ACHN (cell line): ENCODE results near the gene ST8SIA5.

Experiments
- DNase-seq: peaks from one replicate; pipeline ENCODE4 v3.0.0-alpha.2; 2015
- in situ Hi-C: cut with HindIII; loops from 2 replicates; pipeline ENCODE4 v1.10.0; 2017; ENCODE audit warnings: low sequenced_read_pairs, low pct_ligation_motif_present, low pct_unique_long_range_greater_than_20kb

ST8SIA5 gene

DNA sequence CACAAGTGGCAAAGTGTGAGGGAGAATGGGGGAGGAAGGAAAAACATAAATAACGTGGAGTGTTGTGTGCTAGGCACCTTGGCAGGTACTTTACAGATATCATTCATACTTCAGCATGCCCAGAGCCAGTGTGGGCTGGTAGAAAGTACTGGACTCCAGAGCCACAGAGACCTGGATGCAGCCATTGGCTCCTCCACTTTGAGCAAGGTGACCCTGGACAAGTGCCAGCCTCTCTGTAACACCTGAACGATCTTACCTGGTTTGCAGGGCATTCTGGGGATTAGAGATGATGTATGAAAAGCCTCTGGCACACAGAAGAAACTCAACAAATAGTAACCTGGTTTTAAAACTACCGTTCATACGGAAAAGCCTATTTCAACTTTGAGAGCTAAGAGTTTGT, 106.2 kb downstream of the ST8SIA5 start:
- DNase-seq, result no peak
- in situ Hi-C loops, result no loop called here

GRCh38 chr18:46649071-46649862, 107.6 kb downstream of the ST8SIA5 start:
- DNase-seq, result no peak
- in situ Hi-C loops, result no loop called here

- in situ Hi-C loops, result no loop called here
Observed at GRCh38 chr18:46646468-46646867, 110.4 kb downstream of the ST8SIA5 start.

DNA sequence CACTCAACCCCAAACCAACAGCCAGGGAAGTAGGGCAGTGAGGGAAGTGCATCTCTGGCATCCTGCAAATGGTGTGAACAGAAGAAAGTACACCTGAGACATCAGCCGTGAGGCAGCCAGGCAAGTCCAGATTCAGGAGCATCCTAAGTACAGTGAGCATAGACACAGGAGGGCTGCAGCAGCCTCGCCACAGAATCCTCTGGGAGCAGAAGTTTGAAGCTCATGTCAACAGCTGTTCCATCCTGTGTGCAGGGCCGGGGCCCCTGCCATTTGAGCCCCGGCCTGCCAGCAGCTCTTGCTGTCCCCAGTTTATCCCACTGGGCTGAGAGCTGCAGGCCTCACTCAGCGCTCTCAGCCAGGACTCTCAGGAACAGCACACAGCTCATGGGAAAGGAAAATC, 114.3 kb downstream of the ST8SIA5 start:
- in situ Hi-C loops, result no loop called here
- DNase-seq, result no peak

More at GRCh38 chr18:46646468-46646867, 110.4 kb downstream of the ST8SIA5 start:
- DNase-seq, result no peak

DNA sequence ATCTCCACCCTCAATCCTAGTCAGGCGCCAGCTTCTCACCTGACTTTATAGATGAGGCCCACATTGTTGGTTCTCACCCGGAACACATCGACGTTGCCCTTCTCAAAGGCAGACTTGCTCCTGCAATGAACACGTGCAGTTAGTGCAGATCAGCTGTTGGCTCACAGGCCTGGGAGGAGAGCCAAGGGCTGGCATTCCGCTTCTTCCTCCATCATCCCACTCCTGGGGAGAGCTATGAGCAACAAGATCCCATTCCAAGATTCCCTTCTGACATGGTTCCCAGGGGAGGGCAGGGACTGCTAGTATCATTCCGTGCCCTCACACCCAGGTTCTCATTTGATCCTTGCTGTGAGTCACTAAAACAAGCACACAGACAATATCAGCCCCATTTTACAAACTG, 114.9 kb downstream of the ST8SIA5 start:
- DNase-seq, result no peak
- in situ Hi-C loops, result no loop called here

GRCh38 chr18:46639386-46639785, 117.5 kb downstream of the ST8SIA5 start:
- in situ Hi-C loops, result no loop called here
- DNase-seq, result no peak

GRCh38 chr18:46636040-46636630, 120.7 kb downstream of the ST8SIA5 start:
- DNase-seq, result no peak
- in situ Hi-C loops, result no loop called here

DNA sequence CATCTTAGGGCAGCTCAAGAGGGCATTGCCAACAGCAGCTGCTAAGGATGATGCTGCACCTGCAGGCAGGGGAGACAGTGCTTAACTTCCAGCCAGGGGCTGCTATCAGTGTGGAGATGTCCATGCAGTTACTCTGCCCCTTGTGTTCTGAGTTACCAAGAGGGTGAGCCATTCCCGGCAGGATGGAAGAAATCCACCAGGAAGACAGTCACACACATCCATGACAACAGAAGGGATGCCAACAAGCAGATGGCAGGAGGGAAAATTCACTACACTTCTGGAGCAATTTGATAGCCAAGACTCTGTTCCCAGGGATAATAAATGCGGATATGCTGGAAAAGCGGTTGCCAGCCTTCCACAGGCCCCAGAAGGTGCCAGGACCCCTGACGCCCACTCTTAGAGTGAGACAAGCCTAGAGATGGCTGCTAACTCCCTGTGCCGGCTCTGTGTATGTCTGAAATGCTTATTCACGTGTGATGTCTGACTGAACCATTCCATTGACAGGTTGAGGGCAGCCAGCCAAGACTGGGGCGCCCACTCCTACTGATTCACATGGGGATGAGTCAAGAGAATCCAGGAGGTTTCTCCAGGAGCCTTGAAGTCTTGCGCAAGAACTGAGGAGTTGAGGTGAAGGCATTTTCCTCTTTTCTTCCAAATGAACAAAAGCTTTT, 124.3 kb downstream of the ST8SIA5 start:
- peak; percentile 71 for DNase-seq
- in situ Hi-C loops, result no loop called here

GRCh38 chr18:46630991-46631390, 125.9 kb downstream of the ST8SIA5 start:
- in situ Hi-C loops, result no loop called here

GRCh38 chr18:46630160-46630559, 126.7 kb downstream of the ST8SIA5 start:
- in situ Hi-C loops, result no loop called here
- DNase-seq, result no peak

More at GRCh38 chr18:46630991-46631390, 125.9 kb downstream of the ST8SIA5 start:
- no peak for DNase-seq

GRCh38 chr18:46629361-46629760, 127.5 kb downstream of the ST8SIA5 start:
- DNase-seq, result no peak
- in situ Hi-C loops, result no loop called here

DNA sequence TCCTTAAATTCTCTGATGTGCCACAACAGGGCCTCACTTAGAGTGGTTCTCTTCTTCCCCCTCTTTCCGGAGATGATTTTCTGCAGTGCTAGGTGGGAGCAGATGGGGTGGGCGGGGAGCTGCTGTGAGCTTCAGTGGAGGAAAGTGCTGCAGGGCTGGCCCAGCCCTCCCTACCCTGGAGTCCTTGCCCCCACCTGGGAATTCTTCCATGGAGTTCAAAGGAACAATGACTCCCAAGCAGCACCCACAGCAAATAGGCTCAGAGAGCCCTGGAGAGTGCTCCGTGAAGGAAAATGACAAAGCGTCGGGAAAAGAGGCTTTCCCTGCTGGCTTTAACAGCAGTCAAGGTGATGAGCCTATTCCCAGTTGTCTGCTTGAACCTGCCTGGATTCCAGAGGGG, 128.6 kb downstream of the ST8SIA5 start:
- DNase-seq, result no peak
- in situ Hi-C loops, result no loop called here

GRCh38 chr18:46627136-46627535, 129.7 kb downstream of the ST8SIA5 start:
- no peak for DNase-seq
- in situ Hi-C loops, result no loop called here

DNA sequence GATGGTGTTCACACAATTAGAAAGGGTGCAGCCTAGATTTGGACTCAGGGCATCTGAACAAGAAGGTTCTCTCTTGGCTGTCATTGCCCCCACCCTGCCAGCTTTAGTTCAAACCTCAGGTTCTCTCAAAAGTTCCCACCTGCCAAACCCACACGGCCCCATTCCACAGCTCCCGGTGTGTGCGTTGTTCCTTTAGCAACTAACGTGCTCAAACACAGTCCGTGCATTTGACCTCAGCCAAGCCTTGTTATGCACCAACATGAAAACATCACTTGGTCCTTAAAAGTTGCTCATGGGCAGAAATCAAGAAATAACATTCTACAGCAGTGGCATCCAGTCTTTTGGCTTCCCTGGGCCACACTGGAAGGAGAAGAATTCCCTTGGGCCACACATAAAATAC, 131.8 kb downstream of the ST8SIA5 start:
- DNase-seq, result no peak
- in situ Hi-C loops, result no loop called here

GRCh38 chr18:46624127-46624526, 132.7 kb downstream of the ST8SIA5 start:
- in situ Hi-C loops, result no loop called here
- DNase-seq, result no peak

GRCh38 chr18:46623541-46623940, 133.3 kb downstream of the ST8SIA5 start:
- DNase-seq, result no peak
- in situ Hi-C loops, result no loop called here

DNA sequence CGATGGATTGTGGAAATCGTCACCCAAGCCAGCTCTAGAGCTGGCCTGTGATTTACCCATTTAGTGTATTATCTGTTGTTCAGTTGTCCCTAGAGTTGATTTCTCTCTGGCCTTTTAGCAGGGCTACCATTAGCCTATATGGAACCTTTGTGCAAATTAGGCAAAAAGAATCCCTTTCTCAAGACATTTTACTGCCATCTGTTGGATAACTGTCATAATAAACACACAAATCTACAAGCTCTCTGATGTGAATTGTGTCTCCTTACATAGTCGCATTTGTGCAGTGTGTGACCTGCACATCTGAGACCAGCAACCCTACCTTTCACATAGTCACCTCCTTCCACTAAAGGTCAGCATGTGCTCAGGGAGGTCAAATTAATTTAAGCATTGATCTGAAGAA, 133.9 kb downstream of the ST8SIA5 start:
- in situ Hi-C loops, result no loop called here
- peak; percentile 35 for DNase-seq

DNA sequence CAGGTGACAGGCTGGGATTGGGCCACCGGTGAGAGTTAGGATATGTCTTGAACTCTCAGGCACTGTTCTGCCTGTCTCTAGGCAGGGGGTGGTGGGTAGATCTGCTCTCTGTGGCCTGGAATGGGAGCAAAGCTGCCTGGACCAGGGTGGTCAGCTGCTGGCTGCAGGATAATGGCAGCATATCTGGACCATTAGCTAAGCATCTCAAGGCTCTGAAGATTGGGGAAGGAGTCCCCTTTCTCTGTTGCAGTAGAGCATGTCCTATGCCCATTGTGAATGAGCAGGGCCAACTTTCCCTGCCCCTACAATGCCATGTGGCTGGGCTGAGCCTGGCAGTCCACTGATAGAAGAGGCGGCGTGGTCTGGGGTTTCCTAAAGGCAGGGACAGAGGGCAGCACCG, 134.4 kb downstream of the ST8SIA5 start:
- in situ Hi-C loops, result no loop called here
- no peak for DNase-seq

- DNase-seq, result no peak
- in situ Hi-C loops, result no loop called here
Observed at GRCh38 chr18:46621871-46622270, 135.0 kb downstream of the ST8SIA5 start.
